Measurements from ENCODE around the gene FBXW8.

FBXW8 gene

GRCh38 chr12:116968986-116969385 lies 58.2 kb downstream of the FBXW8 start:
- DNase-seq (ENCODE audit: low read depth) = no peak
- no peak for TF ChIP-seq CTCF (conservative IDR thresholded peaks at IDR 0.05; ENCODE audit: low read depth, low read length)
- H3K4me3 ChIP-seq (ENCODE audit: low read length) = no peak overlapping the region

- no peak for TF ChIP-seq CTCF (conservative IDR thresholded peaks at IDR 0.05; ENCODE audit: low read depth, low read length)
- no peak overlapping the region for H3K4me3 ChIP-seq (ENCODE audit: low read length)
- no peak for DNase-seq (ENCODE audit: low read depth)
Observed at GRCh38 chr12:116969615-116970585, 59.1 kb downstream of the FBXW8 start.

- DNase-seq (ENCODE audit: low read depth) = no peak
- H3K4me3 ChIP-seq (ENCODE audit: low read length) = no peak overlapping the region
- TF ChIP-seq CTCF (conservative IDR thresholded peaks at IDR 0.05; ENCODE audit: low read depth, low read length) = no peak
Observed at GRCh38 chr12:116971222-116971621, 60.5 kb downstream of the FBXW8 start.

GRCh38 chr12:116975779-116976393 lies 65.1 kb downstream of the FBXW8 start:
- no peak overlapping the region for H3K4me3 ChIP-seq (ENCODE audit: low read length)
- DNase-seq (ENCODE audit: low read depth) = no peak
- no peak for TF ChIP-seq CTCF (conservative IDR thresholded peaks at IDR 0.05; ENCODE audit: low read depth, low read length)

GRCh38 chr12:116977465-116978380 lies 67.0 kb downstream of the FBXW8 start:
- no peak overlapping the region for H3K4me3 ChIP-seq (ENCODE audit: low read length)
- TF ChIP-seq CTCF (conservative IDR thresholded peaks at IDR 0.05; ENCODE audit: low read depth, low read length) = no peak
- DNase-seq (ENCODE audit: low read depth) = no peak

GRCh38 chr12:116978791-116979508 lies 68.2 kb downstream of the FBXW8 start:
- no peak for DNase-seq (ENCODE audit: low read depth)
- no peak overlapping the region for H3K4me3 ChIP-seq (ENCODE audit: low read length)
- no peak for TF ChIP-seq CTCF (conservative IDR thresholded peaks at IDR 0.05; ENCODE audit: low read depth, low read length)
